Measurements from ENCODE around the gene COL7A1.

GRCh38 chr3:48631516-48632448 lies 36.7 kb upstream of the COL7A1 start:
- TF ChIP-seq, protein P1, sequence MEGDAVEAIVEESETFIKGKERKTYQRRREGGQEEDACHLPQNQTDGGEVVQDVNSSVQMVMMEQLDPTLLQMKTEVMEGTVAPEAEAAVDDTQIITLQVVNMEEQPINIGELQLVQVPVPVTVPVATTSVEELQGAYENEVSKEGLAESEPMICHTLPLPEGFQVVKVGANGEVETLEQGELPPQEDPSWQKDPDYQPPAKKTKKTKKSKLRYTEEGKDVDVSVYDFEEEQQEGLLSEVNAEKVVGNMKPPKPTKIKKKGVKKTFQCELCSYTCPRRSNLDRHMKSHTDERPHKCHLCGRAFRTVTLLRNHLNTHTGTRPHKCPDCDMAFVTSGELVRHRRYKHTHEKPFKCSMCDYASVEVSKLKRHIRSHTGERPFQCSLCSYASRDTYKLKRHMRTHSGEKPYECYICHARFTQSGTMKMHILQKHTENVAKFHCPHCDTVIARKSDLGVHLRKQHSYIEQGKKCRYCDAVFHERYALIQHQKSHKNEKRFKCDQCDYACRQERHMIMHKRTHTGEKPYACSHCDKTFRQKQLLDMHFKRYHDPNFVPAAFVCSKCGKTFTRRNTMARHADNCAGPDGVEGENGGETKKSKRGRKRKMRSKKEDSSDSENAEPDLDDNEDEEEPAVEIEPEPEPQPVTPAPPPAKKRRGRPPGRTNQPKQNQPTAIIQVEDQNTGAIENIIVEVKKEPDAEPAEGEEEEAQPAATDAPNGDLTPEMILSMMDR (conservative IDR thresholded peaks at IDR 0.05): no peak
- no peak for TF ChIP-seq EZH2 (IDR thresholded peaks at IDR 0.05; ENCODE audit: low read depth)
